NOMO-1 (cell line): ENCODE data around the gene P2RX7.
A peak's percentile ranks its signal among the peaks of the same experiment; 100 is the strongest.
"Not testable (repeated sequence)": the region's sequence is repeated elsewhere in the genome, so short reads cannot be mapped to it uniquely, and the experiment has no call there.

Source experiments
- DNase-seq, 2 experiments: peaks; one replicate each; lab custom pipeline; 2025; ENCODE audit not compliant: unreplicated experiment in 2 of 2; lab: John Stamatoyannopoulos, UW

P2RX7 gene

GRCh38 chr12:121133838-121134237 is 1.2 kb downstream of the P2RX7 start:
- no peak for DNase-seq

- DNase-seq = no peak
Observed at GRCh38 chr12:121135320-121135719, 2.6 kb downstream of the P2RX7 start.

GRCh38 chr12:121137512-121137911 is 4.8 kb downstream of the P2RX7 start:
- no peak for DNase-seq

- DNase-seq = no peak
Observed at GRCh38 chr12:121138284-121138683, 5.6 kb downstream of the P2RX7 start.

GRCh38 chr12:121139286-121139685 is 6.6 kb downstream of the P2RX7 start:
- DNase-seq = no peak

GRCh38 chr12:121142171-121142950 is 9.7 kb downstream of the P2RX7 start:
- DNase-seq = no peak

GRCh38 chr12:121144416-121144914 is 11.8 kb downstream of the P2RX7 start:
- DNase-seq = peak; percentile 87 to 97

- DNase-seq = peak; percentile 63 to 78
Observed at GRCh38 chr12:121145221-121145620, 12.5 kb downstream of the P2RX7 start.

GRCh38 chr12:121149289-121149688 is 16.6 kb downstream of the P2RX7 start:
- DNase-seq = not testable (repeated sequence)

- no peak for DNase-seq
Observed at GRCh38 chr12:121154793-121155375, 22.2 kb downstream of the P2RX7 start.

GRCh38 chr12:121156365-121156764 is 23.7 kb downstream of the P2RX7 start:
- DNase-seq = no peak

- no peak for DNase-seq
Observed at GRCh38 chr12:121158085-121158484, 25.4 kb downstream of the P2RX7 start.

GRCh38 chr12:121158728-121159351 is 26.2 kb downstream of the P2RX7 start:
- DNase-seq = not testable (repeated sequence)

GRCh38 chr12:121159467-121160307 is 27.0 kb downstream of the P2RX7 start:
- DNase-seq = peak; percentile 51 to 68

- DNase-seq = no peak
Observed at GRCh38 chr12:121162384-121162783, 29.7 kb downstream of the P2RX7 start.

- DNase-seq = no peak
Observed at GRCh38 chr12:121162985-121163384, 30.3 kb downstream of the P2RX7 start.

GRCh38 chr12:121164839-121165238 is 32.2 kb downstream of the P2RX7 start:
- not testable (repeated sequence) for DNase-seq

- no peak for DNase-seq
Observed at GRCh38 chr12:121165316-121165715, 32.6 kb downstream of the P2RX7 start.

- DNase-seq = no peak
Observed at GRCh38 chr12:121166356-121166755, 33.7 kb downstream of the P2RX7 start.

GRCh38 chr12:121167232-121167820 is 34.6 kb downstream of the P2RX7 start:
- no peak for DNase-seq
